Left cardiac atrium (tissue), 4 donors: ENCODE data around the gene TEC. TPM values are rescaled to one million over a fixed set of nuclear protein-coding genes. Genes with fewer than 3 reads are reported as not detected.

Experiments
- ATAC-seq, 2 donors: fragments of 200-7000 bp; cut with Tn5 transposase; one replicate each; pipeline ENCODE4 v1.9.1; 2020; ENCODE audit warnings: mild to moderate bottlenecking in 2 of 2, moderate library complexity in 2 of 2
- DNase-seq: peaks from one replicate; pipeline ENCODE4 v3.0.0-alpha.2; 2020
- intact Hi-C, 2 donors: fragments of 100-400 bp; cut with DNase I; formaldehyde crosslinking; loops; one replicate each; pipeline versions ENCODE4 v1.14.1 to v1.15.1; 2022 to 2023
- total RNA-seq, 2 donors: library from RNA; stranded (reverse); fragmentation: NEBNext Ultra II Directional; extraction: Animal tissue kit (Norgen Biotek cat#: 25700); gene quantifications; one replicate each; pipeline ENCODE4 v1.2.1, GENCODE V29; 2021
- donor health status: DM: no; HTN: yes; CAD: no.
- donor health status: DM: no; HTN: yes; CAD: no; lungs with severe emphysema.
- donor health status: DM: yes; HTN: yes; CAD: no.
- donor health status: Dilated cardiomyopathy.

Gene TEC
- total RNA-seq, 2 donors from 2014 or later, result 1.8 to 2.3 TPM

DNA sequence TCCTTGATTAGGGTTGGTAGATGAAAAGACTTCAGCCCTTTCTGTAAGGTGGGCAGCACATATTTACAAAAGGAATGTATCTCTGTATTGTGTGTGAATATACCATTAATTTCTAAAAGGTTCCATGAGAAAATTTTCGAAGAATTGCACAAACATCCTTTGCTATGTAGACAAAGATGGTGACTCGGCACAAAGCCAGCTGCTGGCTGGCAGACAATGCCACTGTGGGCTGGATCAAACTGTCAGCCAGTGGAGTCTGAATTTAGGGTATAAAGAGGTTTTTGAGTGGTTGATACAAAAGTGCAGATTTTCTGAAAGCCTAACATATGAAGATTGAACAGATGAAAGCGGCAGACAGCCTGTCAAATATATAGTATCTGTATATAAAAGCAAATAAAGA is 129.9 kb downstream of the TEC start:
- ATAC-seq (no peak), DNase-seq (peak; percentile 26)
- intact Hi-C loops, result no loop called here

DNA sequence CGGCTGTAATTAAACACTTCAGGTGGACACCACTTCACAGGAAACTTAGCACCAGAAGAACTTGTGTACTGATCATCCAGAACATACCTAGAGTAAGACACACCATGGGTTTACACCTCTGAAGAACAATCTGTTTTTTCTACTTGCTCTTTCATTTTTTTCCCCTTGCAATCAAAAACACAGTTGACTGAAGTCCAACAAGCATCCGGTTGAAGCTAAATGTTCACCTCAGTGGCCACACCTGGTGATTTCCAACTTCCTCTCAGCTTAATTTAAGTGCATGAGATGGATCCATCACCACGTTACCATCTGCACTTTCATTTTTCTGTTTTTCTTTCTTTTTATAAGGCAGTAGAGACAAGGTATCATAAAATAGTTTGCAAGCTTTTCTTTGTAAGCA is 130.7 kb downstream of the TEC start:
- ATAC-seq (no peak), DNase-seq (no peak)
- intact Hi-C loops, result no loop called here

DNA sequence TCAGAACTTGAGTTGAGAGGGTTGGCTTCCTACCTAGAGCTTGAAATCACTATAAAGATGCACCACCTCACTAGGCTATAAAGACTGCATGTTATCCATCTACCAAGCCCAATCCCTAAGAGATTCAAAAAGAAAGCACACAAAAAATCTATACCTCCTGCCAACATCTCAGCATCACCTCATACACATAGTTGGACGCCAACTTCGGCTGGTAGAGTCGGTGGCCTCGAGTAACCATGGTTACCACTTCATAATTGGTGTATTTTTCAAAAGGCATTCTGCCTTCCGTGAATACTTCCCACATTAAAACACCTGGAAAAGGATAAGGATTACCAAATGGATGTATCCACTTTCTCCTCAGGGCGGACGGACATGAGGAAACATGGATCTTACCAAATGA is 131.1 kb downstream of the TEC start:
- DNase-seq (no peak), ATAC-seq (no peak)
- intact Hi-C loops, result no loop called here

DNA sequence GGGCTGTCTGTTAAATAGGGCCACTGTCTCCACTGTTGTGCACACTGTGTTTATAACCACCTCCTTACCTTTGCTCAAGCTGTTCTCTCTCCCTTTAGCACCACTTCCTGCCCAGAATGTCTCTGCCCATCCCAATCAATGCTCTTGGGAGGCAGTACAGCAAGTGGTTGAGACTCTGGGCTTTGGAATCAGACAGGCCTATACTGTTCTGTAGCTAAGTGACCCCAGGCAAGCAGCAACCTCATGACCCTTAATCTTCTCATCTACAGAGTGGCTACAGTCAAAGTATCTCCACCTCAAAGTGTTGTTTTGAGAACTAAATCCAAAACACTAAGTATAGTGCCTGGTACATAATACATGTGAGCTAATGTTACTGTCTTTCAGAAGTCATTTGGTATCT is 131.8 kb downstream of the TEC start:
- no peak for DNase-seq
- ATAC-seq, result no peak
- intact Hi-C loops, result no loop called here

DNA sequence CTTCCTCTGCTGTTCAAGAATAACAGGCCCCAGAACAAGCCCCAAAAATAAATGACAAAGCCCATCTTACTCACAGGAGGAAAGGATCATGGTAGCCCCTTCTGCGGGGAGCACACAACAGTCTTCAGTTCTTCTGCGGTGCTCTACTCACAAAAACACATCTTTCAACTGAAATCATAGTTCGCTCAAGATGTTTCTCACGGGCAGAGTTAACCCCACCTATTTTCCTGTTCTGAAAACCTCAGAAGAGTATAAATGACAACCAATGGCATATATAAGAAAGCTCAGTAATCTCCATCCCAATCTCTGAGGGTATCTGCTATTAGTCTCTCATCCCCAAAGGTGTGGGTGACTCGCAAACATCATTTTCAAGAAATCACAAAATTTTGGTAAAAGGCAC is 135.6 kb downstream of the TEC start, which contains the start of gene TXK:
TXK (minus strand) TSS at position 170 of the 400 bp plus-strand sequence; CDS start at position 90, 80 bp downstream.
- ATAC-seq, result no peak
- no peak for DNase-seq
- intact Hi-C loops, result no loop called here

DNA sequence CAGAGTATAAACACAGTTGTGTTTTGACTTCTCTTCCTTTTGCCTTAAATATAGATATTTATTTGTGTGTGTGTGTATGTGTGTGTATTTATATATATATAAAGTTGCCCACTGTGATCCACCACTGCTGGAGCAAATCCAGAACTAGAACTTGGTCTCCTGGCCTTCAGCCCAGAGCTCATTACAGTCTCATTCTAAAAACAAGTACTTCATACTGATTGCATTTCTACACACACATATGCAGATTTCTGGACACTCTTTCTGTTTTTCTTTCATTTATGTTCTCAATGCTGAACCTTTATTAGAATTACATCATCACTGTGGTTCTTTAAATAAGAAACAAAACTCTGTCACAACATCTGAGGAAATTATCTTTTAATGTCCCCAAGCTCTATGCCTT is 136.0 kb downstream of the TEC start:
- intact Hi-C loops, result no loop called here
- DNase-seq, result no peak

DNA sequence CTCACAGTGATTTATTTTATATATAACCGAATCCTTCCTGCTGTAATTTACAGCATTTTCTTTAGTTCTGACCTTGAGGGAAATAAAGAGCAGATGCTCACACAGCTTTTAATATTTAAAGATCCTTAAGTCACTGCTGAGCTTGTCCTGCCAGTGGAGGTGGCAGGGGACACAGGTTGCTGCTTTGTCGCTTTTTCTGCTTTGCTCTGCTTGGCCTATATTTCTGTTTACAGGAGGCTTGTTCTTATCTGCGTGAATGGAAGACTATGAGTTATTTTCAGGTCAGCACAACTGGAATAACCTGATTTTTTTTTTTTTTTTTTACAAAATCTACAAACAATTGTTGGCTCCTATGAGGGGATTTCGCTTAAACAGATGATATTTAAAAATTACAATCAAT is 137.9 kb downstream of the TEC start:
- ATAC-seq (no peak), DNase-seq (no peak)
- intact Hi-C loops, result no loop called here

More for the DNA sequence above, 136.0 kb downstream of the TEC start:
- no peak for ATAC-seq

DNA sequence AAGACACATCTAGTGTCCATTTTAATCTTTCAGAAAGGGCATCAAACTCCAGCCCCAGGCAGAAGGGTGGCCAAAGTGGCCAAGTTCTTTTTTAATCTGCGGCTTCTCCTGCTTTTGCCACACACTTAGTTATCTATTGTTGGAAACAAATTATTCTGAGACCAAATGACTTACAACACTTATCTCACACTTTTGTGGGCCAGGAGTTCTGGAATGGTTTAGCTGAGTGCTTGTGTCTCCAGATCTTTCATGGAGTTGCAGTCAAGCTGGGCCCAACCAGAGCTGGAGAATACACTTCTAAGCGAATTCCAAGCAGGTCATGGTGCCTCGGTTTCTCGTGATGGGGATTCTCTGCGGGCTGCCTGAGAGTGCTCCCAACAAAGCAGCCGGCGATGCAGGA is 139.5 kb downstream of the TEC start:
- intact Hi-C loops, result no loop called here
- DNase-seq (no peak), ATAC-seq (peak; percentile 48 to 62)

DNA sequence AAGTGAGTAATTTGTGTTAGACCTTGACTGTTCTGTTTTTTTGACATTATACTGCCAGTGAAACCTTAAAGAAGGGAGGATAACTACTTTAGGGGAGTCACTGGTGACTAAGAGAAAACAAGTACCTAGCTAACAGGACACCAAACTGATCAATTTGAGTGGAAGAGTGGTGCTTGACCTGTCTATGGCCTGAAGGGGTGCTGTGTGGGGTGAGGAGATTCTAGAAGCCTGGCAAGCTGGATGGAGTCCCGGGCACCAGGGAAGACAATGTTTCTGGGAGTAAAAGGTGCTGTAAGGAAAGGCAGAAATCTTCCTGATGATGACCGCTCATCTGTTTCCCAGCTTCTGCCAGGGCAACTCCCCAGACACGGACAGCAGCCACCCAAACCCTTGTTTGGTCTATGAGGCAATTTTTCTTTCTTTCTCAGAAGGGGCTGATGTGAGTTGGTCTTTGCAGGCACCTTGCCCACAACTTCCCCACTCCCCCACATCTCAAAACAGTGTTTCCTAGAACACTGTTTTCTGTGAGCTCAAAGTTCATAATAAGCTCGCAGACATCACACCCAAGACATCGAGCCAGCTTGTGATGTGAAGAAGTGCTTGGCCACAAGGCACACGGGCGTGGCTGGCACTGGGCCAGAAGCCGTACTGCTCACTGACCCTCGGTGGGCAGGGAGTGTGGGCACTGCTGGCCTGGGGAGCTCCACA is 140.2 kb downstream of the TEC start:
- intact Hi-C loops, result loop anchor here in 1 of 2 donors (5.0 to 10.0 kb wide), 2 partner anchors 145 to 418 kb away; no protein-coding TSS in a partner anchor
- peak; percentile 38 for DNase-seq
- ATAC-seq, result peak; percentile 36 to 46

DNA sequence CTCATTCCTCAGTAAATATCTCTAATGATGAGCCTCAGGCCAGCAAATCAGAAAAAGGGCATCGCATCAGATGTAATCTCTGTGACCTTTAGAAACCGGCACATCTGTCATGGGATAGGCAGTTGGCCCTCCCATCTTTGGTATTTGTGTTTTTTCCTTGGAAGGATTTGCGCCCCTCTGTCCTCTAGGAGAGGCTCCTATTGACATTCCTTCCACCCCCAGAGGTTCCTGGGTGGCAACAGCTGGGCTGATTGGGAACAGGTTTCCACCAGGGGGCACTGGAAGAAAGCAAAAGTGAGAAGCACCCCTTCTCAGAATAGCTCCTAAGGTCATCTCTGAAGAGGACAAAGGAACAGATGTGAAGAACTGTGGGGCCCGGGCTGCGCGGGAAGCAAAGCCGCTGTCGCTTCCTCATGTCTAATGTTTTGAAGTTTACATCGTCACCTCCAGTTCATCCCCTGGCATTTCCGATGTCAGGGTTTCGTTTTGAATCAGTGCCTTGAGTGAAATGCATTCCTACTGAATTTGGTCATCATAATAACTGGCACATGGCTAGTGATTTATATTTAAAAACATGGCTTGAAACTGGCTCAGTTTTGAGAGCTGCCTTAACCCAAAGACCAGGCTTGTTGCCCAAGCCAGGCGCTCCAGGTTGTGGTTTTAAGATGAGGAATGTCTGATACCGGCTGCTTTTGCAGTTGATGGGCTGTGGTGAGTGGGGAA is 141.8 kb downstream of the TEC start:
- intact Hi-C loops, result loop anchor here in 1 of 2 donors (5.0 to 10.0 kb wide), 2 partner anchors 147 to 419 kb away; no protein-coding TSS in a partner anchor

DNA sequence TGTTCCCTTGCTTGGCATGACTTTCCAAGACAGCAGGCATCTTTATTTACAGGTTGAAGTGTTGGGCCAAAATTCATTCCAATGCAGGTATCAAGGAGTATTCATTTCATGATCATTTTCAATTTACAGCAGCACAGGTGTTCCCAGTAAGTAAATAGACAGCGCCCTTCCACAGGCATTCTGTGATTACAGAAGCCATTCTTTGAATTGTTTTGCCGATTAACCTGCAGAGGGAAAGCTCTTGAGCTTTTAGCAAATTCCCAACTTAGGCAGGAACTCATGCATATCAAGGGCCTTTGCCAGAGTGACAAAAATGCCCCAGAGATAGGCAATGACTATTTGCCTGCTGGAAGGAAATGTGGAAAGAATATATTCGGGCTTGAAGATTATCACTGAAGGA is 142.4 kb downstream of the TEC start:
- intact Hi-C loops, result loop anchor here in 1 of 2 donors (5.0 to 10.0 kb wide), 2 partner anchors 148 to 420 kb away; no protein-coding TSS in a partner anchor
- DNase-seq, result no peak
- no peak for ATAC-seq

More for the DNA sequence above, 141.8 kb downstream of the TEC start:
- DNase-seq, result peak; percentile 49
- ATAC-seq, result peak; percentile 81 to 83

DNA sequence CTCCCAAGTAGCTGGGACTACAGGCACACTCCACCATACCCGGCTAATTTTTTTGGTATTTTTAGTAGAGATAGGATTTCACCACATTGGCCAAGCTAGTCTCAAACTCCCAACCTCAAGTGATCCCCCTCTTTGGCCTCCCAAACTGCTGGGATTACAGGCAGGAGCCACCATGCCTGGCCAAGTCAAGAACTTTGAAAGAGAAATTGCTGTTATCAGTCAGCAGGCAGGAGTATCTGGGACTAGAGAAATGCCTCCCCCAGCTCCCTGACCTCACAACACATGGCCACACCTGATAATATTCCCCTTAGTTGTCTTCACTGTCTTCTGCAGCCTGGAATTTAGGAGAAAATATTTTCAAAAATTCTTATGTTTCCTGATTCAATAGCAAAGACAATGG is 143.0 kb downstream of the TEC start:
- intact Hi-C loops, result loop anchor here in 1 of 2 donors (5.0 to 10.0 kb wide), 2 partner anchors 148 to 421 kb away; no protein-coding TSS in a partner anchor
- no peak for DNase-seq
- no peak for ATAC-seq

DNA sequence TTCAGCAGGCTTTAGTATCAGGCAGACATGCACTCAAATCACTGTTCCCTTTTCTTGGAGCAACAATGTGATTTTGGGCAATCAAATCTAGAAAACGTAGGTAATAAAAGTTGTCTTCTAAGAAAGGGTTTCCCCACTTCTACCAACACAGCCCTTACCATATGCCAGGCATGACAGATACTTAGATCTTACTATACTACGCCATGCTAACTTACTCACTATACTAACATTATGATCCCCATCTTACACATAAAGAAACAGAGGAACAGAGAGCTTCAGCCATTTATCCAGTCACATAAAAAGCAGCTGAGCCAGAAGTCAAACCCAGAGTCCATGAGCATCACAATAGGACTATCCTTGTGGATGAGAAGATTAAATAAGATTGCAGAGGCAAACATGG is 144.8 kb downstream of the TEC start:
- DNase-seq, result no peak
- no peak for ATAC-seq
- intact Hi-C loops, result loop anchor here in 1 of 2 donors (5.0 to 10.0 kb wide), 2 partner anchors 150 to 422 kb away; no protein-coding TSS in a partner anchor

DNA sequence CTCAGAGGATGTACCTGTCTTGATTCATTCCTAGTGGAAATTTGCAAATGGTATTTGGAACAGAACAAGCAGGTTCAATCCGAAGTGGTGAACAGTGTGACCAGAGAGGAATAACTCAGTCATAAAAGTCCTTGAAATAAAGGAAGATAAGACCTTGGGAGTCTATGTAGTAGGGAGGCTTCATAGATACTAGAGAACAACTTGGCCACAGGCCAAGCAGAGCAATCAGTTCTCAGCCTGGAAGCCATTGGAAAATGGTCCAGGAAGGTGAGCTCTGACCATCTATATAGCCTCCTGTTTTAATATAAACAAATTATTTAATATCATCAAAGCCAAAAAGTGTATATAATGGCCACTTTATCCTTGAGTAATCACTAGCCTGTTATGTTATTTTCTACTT is 146.9 kb downstream of the TEC start:
- intact Hi-C loops, result loop anchor here in 1 of 2 donors (10.0 kb wide), 1 partner anchor 152 kb away; no protein-coding TSS in a partner anchor
- ATAC-seq, result no peak
- DNase-seq, result no peak

DNA sequence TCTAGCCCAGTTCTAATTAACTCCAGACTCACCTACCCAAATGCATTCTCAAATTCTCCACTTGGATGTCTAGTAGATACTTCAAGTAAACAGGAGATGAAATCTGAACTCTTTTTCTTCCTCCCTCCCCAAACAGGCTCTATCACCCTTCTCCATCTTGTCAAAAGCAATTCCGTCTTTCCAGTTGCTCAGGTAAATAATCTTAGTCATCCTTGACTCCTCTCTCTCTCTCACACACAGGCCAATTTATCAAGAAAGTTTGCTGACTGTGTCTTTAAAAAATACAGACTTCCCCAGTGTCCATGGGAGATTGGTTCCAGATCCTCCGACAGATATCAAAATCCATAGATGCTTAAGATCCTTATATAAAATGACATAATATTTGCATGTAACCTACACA is 148.5 kb downstream of the TEC start:
- DNase-seq (no peak), ATAC-seq (no peak)
- intact Hi-C loops, result loop anchor here in 1 of 2 donors (10.0 kb wide), 1 partner anchor 154 kb away; no protein-coding TSS in a partner anchor

DNA sequence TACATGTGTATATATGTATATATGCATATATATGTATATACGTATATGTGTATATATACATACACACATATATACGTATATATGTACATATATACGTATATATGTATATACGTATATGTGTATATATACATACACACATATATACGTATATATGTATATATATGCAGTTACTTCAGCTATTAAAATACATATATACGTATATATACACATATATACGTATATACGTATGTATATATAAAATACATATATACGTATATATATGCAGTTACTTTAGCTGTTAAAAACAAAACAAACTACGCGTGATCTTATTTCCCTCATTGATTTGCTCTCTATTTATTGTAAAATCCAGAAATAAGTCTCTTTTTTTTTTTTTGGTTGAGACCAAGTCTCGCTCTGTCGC is 149.5 kb downstream of the TEC start:
- intact Hi-C loops, result loop anchor here in 1 of 2 donors (10.0 kb wide), 1 partner anchor 155 kb away; no protein-coding TSS in a partner anchor

DNA sequence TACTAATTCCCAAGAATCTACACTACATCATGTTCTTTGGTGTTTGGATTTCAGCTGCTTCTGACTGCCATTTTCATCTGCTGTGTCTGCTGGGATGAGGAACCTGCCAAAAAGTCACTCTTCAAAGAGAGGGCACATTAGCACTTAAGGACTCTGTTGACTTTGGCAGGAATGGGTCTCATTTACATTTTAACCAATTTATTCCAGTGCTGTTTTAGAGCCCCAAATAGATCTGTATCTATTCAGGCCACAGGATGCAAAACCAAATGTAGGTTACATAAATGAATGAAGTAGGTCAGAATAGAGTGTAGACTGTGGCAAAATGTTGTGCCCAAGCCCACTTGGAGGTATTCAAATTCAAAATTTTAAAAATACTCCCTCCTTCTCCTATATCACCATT is 150.0 kb downstream of the TEC start:
- DNase-seq (no peak), ATAC-seq (no peak)
- intact Hi-C loops, result loop anchor here in 1 of 2 donors (10.0 kb wide), 1 partner anchor 155 kb away; no protein-coding TSS in a partner anchor

More for the DNA sequence above, 149.5 kb downstream of the TEC start:
- DNase-seq (no peak), ATAC-seq (no peak)

DNA sequence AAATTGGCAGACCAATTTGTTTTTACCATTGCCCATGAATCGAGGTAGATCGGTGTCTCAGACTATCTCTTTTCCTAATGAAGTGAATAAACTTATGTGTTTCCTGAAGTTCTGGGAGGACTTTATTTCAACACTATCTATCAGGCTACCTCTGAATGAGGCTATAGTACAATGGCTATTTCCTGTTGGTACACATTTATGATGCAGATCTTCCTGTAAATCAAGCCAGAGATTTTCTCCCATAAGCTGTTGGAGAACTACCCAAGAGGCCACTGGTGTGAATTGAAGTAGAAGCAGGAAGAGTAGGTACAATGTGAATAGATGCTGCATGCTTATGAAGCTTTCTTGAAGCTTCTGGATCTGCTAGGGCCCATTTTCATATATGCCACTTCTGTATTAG is 151.6 kb downstream of the TEC start:
- ATAC-seq, result no peak
- intact Hi-C loops, result no loop called here
- no peak for DNase-seq

DNA sequence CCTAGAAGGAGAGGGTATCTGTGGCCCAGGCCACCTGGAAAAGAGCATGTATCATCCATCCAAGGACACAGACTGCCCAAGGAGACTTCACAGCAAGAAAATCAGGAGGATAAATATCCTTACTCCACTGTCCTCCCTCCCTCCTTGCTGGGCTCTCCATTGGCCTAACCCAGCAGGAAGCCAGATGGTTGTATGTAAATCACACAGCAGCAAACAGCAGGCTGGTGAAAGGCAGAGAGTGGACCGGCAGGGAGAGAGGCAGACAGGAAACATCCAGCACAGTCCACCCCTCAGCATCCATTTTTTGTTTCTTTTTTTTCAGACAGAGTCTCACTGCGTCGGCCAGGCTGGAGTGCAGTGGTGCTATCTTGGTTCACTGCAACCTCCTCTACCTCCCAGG is 153.1 kb downstream of the TEC start:
- DNase-seq (no peak), ATAC-seq (no peak)
- intact Hi-C loops, result no loop called here

DNA sequence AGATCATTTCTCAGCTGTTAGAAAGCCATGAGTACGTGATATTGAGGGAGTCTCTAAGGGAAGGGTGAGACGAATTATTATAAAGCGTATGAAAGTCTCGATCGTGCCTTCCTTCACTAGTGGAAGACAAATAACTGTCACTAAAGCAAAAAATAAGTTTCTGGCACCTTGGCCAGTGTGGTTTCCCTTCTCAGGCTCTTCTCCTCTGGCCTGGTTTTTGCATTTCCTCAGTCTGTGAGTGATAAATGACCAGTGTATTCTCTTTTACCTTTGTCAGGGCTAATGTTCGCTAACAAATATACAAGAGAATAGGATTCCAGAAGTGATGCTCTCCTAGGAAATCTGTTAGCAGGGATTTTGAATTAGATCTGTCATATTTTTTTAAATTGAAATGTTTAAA is 155.2 kb downstream of the TEC start:
- DNase-seq (no peak), ATAC-seq (no peak)
- intact Hi-C loops, result loop anchor here in 1 of 2 donors (5.0 kb wide), 1 partner anchor 53 kb away; no protein-coding TSS in a partner anchor
